HG03103 (cell line): ENCODE results near the gene ESAM.

ENCODE experiments used
- ATAC-seq: cut with Tn5 transposase; IDR thresholded peaks from one replicate; pipeline ENCODE4 v1.9.1; 2021; ENCODE audit warnings: low read depth; ENCODE audit not compliant: unreplicated experiment

ESAM gene

DNA sequence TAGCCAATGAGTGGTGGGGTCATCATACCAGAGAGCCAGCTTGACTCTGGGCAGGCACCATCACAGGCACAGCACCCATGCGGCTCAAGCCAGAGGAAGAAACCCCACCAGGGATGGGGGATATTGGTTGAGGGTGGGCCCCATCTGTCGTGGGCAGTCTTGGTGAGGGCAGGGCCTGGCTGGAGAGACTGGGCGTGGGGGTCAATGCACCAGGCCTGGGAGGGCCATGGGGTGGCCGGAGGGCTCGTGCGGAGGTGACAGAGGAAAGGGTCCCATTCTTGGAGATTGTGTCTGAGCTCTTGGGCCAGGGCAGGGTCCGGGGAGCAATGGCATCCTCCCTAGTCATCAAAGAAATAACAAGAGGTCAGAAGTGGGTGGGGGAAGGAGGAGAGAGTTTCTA lies 8.5 kb downstream of the ESAM start:
- ATAC-seq = no peak

GRCh38 chr11:124753205-124753604 lies 8.9 kb downstream of the ESAM start:
- no peak for ATAC-seq

DNA sequence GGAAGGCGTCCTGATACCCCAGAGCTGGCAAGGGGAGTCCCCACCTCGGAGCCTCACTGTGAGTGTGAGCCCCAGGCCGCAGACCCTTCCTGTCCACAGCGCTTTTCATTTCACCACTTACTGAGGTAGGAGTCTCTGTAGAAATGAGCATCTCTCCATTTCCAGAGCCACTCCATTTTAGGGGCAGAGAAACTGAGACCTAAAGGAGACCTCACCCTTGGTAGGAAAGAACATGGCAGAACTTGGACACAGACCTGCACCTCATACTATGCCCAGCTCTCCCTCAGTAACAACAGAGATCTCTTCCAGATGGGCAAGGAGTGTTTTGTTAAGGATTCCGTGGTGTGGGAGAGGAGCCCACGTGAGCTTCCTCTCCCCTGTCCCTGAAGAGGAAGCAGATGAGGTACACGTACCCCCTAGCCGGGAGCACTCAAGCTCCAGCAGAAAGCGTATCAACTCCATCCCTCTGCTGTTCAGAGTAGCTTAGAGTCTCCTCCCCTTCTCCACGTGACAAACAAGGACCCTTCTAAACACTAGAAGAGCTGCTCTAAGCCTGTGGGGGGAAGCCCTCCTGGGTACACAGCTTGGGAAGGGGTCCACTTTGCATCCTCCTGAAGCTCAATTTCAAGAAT lies 9.5 kb downstream of the ESAM start:
- no peak for ATAC-seq

DNA sequence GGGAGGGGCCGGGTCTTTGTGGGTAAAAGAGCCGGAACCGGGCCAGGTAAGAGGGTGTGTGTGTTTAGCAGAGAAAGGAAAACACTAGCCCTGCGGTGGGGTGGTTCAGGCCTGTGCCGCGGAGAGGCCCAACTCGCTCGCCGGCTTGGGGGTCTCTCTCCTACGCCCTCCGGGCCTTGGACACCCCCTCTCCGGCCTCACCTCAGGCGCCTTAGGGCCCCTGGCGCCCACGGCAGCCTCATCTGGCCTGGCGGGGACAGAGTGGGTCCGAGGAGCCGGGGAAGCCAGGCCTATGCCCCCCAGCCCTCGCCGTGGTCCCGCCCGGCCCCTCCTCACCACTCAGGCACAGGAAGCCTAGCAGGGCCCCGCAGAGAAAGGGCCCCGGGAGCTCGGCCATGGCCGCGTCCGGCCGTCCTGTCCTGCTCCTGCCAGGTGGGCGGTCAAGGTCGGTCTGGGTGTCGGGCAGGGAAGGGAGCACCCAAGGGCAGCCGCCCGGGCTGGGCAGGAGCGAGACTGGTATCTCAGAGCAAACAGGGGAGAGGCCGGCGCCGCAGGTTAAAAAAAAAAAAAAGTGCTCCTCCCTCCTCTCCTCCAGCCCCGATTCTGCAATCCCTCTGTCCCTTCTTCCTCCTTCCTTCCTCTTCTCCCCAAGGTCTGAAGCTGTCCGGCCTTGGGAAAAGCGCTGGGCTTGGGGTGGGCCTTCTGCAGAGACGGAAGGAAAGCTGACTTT lies 10.2 kb downstream of the ESAM start, which contains the start of gene VSIG2:
VSIG2 (minus strand) TSS at position 515 of the 730 bp plus-strand sequence; CDS start at position 397, 118 bp downstream.
- no peak for ATAC-seq

DNA sequence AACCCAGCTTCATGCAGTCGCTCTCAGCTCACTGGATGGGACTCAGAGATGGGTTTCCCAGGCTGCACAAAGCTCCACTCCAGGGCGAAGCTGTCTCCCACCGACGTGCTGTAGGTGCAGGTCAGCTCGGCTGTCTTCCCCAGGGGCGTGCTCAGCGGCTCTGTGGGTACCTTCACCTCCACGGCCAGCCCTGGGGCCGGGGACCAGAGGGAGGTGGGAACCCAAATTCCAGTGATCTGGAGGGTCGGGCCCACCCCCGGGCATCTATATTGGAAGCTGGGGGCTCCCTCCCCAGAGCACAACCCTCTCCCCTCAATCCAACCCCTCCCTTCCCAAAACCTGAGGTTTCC lies 10.7 kb downstream of the ESAM start:
- ATAC-seq = no peak

DNA sequence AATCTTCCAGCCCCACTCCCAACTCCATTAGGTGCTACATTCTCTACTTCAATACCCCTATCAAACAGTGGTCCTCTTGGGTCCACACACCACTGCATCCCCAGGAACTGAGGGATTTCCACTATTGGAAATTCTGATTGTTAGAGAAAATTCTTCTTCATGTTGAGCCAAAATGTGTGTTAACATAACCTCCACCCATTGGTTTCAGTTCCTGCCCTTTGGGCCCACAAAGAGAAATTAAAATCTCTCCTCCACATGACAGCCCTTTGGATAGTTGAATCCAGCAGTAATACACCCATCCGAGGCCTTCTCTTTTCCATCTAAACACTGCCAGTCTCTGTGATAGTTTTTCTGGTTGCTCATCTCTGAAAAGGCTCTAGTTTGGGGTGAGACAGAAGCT lies 12.2 kb downstream of the ESAM start:
- ATAC-seq = no peak

DNA sequence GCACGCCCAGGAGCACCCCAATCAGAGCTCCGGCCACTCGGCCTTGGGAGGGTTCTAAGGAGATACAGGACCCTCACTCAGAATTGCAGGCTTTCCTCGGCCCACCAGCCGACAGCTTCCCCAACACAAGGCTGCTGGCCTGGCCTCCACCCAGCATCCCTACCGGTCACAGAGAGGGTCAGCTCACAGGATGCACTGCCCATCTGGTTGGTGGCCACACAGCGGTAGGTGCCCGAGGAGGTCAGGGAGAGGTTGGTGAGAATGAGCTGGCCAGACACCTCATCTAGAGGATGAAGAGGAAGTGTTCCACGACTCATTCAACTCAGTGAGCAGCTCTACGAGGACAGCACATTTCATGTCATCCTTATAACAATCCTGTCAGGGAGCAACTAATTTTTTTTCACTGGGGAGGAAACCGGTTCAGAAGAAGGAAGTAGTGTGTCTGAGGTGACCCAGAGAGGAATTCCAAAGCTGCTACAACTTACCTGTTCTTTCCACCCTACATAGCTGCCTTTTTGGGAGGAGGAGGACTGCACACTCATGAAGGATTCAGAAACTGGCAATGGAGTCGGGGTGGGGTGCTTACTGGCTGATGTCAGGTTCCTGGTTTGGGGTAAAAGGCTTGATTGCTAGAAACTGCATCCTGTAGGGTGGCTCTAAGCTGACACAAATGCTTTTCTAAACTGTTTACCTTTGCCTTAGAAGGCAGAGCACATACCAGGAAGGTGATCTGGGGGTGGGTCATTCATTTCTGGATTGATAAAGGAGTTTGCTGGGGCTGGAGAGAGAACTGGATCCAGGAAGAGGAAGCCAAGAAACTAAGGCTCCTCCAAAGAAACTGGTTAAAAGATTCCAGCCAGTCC lies 13.4 kb downstream of the ESAM start:
- ATAC-seq = no peak

DNA sequence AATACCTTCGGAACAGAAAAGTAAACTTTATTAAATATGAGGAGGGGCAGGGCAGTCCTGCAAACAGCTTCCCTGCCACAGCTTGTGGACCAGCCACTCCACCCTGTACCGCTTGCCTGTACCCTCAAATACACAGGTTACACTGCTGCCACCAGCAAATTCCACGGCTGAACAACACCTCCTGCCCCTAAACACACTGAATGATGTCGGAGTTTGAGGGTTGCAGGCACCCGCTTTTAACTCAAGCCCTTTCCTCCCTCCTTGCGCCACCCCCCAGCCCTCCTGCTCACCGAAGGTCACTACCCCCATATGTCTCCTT lies 14.0 kb downstream of the ESAM start:
- ATAC-seq = no peak

- no peak for ATAC-seq
These were observed 14.5 kb downstream of the ESAM start for GRCh38 chr11:124747406-124748099.

- peak; percentile 89 for ATAC-seq
These were observed 15.4 kb downstream of the ESAM start for GRCh38 chr11:124746621-124747243.

DNA sequence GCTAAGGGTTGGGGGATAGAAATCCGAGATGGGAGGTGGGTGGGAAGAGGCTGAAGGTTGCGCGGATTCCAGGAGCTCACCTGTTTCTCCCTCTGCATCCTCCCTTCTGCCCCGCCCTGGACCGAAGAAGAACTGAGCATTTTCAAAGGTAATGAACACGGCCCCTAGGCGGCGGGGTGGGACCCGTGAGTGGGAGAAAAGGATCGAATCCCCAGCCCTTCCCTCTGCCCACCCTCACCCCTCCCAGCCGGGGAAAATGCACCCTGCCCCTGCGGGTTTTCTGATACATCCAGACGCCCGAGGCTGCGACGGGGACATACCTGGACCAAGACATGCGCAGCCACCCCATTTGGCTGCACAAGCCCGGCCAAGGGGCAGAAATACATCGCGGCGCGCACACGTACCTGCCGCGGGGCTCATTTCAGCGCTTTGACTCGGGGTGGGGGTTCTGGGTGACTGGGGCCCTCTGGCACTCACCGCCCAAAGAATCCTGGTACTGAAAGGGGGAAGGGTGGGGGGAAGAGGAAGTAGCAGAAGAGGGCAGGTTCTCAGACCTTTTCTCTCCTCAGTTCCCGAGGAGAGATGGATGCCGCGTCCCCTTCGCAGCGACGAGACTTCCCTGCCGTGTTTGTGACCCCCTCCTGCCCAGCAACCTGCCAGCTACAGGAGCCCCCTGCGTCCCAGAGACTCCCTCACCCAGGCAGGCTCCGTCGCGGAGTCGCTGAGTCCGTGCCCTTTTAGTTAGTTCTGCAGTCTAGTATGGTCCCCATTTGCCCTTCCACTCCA lies 16.1 kb downstream of the ESAM start:
- ATAC-seq = peak; percentile 18

GRCh38 chr11:124745270-124745834 lies 16.7 kb downstream of the ESAM start:
- ATAC-seq = no peak

DNA sequence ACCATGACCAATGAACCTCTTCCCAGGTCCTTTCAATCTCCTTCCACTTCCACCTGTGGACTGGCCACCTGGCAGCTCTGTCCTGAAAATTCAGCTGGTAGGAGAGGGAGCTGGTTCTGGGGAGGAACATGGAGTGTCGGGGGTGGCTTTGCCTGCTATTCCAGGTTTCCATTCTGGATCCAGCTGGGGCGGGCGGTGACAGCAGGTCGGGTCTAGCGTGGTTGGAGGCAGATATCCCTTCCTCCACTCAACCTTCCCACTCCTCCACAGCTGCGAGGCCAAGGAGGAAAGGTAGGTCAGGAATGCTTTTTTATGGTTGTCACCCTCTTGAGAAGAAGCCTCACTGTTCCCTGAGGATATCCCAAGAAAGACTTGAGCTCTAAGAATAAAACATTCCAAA lies 19.0 kb downstream of the ESAM start:
- no peak for ATAC-seq

- ATAC-seq = no peak
These were observed 19.5 kb downstream of the ESAM start for GRCh38 chr11:124742555-124742954.

DNA sequence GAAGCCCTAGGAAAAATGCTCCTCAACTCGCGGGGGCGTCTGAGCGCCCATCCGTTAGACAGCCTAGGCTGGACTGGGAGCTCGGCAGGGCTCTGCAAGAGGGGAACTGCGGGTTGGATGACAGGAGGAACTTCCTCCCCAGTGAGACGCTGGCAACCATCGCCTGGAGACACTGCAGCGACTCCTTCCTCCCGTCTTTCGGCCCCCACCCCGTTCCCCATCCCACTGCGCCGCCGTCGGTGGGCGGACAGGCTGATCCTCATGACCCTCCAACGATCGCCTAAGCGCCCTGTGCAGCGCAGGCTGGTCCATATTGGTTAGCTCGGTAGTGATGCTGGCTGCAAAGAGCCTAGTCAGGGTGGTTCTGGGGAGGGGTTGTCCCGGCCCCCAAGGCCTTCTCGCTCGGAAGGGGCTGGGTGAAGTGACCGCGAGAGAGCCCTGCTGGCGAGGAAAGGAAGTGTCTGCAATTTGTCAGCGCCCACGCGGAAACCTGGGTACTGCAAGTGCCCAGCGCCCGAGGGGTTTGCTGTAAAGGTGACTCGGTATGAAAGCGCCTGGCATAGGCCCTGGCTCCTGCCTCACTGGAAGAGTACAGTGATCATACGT lies 21.7 kb downstream of the ESAM start:
- ATAC-seq = peak; percentile 42

DNA sequence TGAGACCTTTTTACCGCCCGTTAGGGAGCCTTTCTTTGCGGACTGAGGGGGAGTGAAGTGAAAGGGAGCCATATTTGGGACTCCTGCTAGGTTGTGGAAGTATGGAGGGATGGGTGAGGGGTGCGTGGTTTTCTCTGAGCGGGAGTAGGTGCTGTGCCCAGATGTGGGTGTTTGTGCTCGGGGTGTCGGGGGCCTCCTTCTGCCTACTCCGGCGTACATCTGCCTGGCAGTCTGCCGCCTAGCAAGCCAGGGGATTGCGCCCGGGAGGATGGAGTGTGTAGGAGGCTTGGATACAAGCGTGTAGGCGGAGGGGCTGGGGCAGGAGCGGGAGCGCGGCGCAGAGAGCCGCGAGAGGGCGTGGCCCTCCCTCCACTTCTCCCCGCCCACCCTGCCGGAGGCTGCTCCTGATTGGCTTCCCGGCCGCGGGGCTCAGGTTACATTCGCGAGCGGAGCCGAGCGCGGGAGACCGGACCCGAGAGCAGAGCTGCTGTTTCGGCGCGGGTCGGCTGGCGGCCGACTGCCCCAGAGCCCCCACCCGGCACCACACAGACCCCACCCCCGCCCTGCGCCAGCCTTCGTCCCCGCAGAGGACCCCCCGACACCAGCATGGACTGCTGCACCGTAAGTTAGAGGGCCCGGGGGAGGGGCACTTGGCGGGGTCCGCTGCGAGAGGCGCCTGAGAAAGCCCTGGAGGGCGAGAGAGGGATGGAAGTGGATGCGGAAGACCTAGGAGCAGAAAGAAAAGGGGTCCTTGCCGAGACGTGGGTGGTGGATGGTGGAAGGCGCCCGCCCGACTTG lies 22.4 kb downstream of the ESAM start, which contains the start of gene NRGN:
NRGN (plus strand) TSS at position 464 of the 798 bp plus-strand sequence; CDS start at position 607, 143 bp downstream.
- peak; percentile 98 for ATAC-seq

- no peak for ATAC-seq
These were observed 23.2 kb downstream of the ESAM start for GRCh38 chr11:124738713-124739478.
